ENCODE measurements around the gene EXOC6.
"Not testable (repeated sequence)": the region's sequence is repeated elsewhere in the genome, so short reads cannot be mapped to it uniquely, and the experiment has no call there.

Gene EXOC6

DNA sequence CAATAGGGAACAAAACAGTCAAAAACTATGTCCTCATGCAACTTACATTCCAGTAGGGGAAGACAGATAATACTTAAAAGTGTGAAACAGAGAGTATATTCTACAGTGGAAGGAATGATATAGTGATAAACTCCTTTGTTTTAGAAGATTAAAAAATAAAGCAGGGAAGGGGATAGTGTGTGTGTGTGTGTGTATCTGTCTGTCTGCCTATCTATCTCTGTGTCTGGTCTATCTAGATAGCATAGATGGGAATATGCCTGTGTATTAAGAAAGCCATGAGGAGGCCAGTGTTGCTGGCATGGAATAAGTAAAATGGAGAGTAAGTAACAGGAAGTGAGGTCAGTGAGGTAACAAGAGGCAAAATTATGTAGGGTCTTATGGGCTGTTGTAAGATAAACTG lies 42.2 kb downstream of the EXOC6 start:
- no peak for DNase-seq

GRCh38 chr10:92891885-92892690 lies 43.8 kb downstream of the EXOC6 start:
- no peak for DNase-seq

DNA sequence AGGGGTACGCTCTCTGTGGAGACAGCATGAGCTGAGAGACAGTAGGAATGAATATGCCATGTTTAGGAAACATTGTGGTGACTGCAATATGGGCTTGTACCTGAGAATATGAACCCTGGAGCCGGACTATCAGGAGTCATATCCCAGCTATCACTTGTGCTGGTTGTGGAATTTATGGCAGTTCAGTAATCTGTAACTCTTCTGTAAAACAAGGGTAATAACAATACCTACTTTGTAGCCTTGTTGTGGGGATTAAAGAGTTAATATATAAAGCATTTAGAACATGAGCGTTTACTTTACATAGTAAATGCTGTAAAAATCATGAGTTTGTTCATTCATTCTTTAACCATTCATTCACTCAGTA lies 44.4 kb downstream of the EXOC6 start:
- no peak for DNase-seq

DNA sequence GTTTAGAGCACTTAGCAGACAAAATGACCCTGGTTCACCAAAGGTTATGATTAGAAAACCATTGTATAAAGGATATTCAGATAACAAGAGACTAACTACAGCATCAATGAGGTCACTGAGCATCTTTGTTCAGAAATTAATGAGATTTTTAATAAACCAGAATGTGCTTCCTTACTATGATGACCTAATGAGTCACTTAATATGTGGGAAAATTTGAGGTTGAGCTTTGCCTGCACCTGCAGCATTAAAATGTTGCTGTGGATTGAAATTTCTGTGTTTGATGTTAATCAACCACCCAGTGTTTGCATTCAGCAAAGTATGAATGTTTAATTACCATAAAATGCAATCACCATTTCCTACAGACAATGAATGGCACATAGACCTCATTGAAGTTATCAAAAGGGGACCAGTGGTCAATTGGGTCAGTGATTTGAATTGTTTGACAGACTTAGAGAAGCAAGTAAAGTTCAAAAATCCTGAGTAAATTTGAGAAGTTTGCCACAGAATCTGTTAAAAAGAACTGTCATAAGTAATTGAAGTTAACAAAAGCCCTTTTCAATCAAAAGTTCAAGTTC lies 45.8 kb downstream of the EXOC6 start:
- DNase-seq, result no peak

DNA sequence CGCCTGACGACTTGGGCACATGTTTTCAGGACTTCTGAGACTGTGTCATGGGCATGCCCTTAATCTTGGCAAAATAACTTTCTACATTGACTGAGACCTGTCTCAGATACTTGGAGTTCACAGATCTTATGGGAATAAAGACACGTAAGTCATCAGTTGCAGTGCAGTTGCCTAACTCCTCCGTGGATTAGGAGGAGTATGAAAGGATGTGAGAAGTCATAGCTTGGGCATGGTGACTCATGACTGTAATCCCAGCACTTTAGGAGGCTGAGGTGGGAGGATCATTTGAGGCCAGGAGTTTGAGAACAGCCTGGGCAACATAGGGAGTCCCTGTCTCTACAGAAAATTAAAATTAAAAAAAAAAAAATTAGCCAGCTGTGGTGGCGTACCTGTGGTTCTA lies 49.6 kb downstream of the EXOC6 start:
- DNase-seq, result no peak

- DNase-seq, result no peak
These were observed 53.5 kb downstream of the EXOC6 start for GRCh38 chr10:92901819-92902251.

DNA sequence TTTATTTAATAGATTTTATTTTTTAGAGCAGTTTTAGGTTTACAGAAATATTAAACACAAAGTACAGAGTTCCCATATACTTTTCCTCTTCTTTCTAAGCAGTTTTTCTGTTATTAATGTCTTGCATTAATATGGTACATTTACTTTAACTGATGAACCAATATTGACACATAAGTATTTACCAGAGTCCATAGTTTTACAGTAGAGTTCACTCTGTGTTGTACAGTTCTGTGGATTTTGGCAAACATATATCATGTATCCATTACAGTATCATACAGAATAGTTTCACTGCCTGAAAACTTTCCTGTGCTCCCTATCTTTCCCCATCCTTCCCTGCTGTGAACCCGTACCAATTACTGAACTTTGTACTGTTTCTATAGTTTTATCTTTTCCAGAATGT lies 55.3 kb downstream of the EXOC6 start:
- no peak for DNase-seq

- DNase-seq, result no peak
These were observed 59.0 kb downstream of the EXOC6 start for GRCh38 chr10:92907280-92907679.

- DNase-seq, result not testable (repeated sequence)
These were observed 64.3 kb downstream of the EXOC6 start for GRCh38 chr10:92912631-92913030.

DNA sequence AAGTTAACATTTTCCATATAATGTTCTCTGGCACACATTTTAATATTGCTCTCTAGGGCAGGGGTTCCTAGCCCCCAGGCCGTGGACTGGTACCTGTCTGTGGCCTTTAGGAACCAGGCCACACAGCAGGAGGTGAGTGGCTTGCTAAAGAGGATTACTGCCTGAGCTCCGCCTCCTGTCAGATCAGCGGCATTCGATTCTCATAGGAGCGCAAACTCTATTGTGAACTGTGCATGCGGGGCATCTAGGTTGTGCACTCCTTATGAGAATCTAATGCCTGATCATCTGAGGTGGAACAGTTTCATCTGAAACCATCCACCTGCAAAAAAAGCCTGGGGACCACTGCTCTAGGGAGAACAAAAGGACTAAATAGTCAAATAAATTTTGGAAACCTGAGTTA lies 65.7 kb downstream of the EXOC6 start:
- DNase-seq, result no peak

GRCh38 chr10:92914478-92915325 lies 66.4 kb downstream of the EXOC6 start:
- DNase-seq, result no peak

- DNase-seq, result no peak
These were observed 67.6 kb downstream of the EXOC6 start for GRCh38 chr10:92915892-92916291.

DNA sequence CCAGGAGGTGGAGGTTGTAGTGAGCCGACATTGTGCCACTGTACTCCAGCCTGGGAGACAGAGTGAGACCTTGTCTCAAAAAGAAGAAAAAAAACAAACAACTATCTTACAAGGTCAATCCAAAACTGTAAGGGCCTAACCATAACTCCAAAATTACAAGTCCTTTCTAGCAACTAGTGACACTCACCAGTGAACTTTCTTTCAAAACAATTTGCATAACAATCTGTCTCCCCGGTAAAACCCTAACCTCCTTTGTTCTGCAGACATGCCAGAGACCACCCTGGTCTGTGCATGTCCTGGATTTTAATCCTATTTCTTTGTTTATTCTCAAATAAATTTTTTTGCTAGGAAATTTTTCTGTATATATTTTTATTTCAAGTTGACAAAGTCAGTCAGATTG lies 68.1 kb downstream of the EXOC6 start:
- DNase-seq, result no peak

DNA sequence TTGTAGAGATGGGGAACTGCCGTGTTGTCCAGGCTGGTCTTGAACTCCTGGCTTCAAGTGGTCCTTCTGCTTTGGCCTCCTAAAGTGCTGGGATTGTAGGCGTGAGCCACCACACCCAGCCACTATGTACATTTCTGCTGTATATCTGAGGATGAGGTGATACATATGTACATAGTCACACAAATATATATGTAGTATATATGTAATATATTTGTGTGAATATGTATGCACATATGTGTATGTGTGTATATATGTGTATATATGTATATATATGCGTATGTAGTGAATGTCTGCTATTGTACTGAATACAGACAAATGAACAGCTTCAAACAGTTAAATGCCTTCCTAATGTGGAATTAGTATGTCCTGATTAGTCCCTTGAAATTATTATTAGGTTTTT lies 70.3 kb downstream of the EXOC6 start:
- no peak for DNase-seq

DNA sequence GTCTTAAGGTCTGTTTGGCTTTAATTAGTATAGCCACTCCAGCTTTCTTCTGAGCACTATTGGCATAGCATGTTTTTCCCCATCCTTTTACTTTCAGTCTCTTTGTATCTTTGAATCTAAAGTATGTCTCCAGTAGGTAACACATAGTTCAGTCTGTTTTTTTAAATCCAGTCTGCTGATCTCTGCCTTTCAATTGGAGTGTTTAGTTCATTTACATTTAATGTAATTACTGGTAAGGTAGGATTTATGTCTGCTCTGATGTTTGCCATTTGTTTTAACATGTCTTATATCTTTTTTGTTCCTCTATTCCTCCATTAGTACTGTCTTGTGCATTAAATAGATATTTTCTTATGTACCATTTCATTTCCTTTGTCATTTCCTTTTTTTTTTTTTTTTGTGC lies 72.5 kb downstream of the EXOC6 start:
- DNase-seq, result no peak

GRCh38 chr10:92923416-92923815 lies 75.1 kb downstream of the EXOC6 start:
- DNase-seq, result no peak

GRCh38 chr10:92929896-92930295 lies 81.6 kb downstream of the EXOC6 start:
- no peak for DNase-seq

DNA sequence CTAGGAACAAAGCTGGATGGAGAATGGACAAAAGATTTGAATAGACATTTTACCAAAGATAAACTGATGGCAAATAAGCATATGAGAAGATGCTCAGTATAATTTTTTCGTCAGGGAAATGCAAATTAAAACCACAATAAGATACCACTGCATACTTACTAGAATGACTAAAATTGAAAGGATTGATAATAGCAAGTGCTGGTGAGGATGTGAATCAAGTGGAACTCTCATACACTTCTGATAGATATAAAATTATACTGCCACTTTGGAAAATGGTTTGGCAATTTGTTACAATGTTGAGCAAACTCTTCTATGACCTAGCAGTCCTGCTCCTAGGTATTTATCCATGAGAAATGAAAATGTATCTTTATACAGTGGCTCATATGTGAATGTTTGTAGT lies 83.3 kb downstream of the EXOC6 start:
- no peak for DNase-seq

GRCh38 chr10:92937876-92938275 lies 89.6 kb downstream of the EXOC6 start:
- no peak for DNase-seq

DNA sequence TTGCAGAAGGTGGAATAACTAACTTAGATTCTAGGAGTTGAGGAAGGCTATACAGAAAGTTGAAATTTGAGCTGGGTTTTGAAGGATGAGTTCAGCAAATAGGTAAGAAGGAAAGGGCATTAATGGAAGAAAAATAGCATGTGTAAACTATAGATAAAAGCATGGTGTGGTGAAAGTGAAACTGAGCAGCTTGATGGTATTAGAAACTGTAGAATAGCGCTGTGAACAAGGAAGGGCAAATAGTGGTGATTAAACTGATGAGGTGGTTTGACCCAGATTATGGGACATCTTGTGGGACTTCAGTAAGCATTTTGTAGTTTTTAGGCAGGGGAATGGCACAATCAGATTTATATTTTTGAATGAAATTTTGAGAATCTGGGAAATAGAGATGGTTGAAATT lies 90.5 kb downstream of the EXOC6 start:
- DNase-seq, result no peak

DNA sequence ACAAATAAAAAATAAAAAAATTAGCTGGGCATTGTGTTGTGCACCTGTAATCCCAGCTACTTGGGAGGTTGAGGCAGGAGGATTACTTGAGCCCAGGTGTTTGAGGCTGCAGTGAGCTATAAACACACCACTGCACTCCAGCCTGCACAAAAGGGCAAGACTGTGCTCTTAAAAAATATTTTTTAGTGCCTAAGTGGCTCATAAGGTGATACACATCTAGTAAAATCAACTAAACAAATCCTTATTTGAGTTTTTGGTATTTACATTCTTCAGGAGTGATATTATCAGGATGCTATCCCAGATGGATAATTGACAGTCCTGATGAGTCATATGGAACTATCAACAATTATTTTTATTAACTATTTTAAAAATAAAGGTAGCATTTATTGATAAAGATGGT lies 93.9 kb downstream of the EXOC6 start:
- DNase-seq, result no peak

DNA sequence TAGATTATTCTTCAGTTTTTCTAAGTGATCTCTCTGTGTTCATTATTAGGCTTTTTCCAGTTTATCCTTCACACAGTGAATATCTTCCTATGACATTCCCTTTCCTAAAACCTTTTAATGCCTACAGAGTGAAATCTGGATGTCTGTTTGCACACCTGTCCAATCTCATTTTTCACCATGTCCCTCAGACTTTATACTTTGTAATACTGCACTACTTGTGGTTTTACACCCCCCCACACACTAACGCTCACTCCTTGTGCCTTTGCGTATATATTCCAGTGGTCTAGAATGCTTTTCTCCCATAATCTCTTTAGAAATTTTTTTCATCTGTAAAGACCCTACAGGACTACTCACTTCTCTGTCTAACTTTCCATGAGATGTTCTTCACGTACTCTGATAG lies 98.2 kb downstream of the EXOC6 start:
- no peak for DNase-seq

- DNase-seq, result not testable (repeated sequence)
These were observed 104.3 kb downstream of the EXOC6 start for GRCh38 chr10:92952573-92952972.

Measured in SIG-M5 (cell line).